ENCODE data around the gene AMPD1. TPM values are rescaled to one million over a fixed set of nuclear protein-coding genes. Genes with fewer than 3 reads are reported as not detected.

Gene AMPD1
- total RNA-seq, 1 experiment from 2014 or later, result not detected

- no peak overlapping the region for H2BK120ac ChIP-seq (ENCODE audit: low read depth, low read length, poor library complexity, severe bottlenecking)
Observed at GRCh38 chr1:114737314-114737849, 42.0 kb upstream of the AMPD1 start.

More at GRCh38 chr1:114737314-114737849, 42.0 kb upstream of the AMPD1 start:
- H3K56ac ChIP-seq (ENCODE audit: insufficient read length, low read depth, low read length), result no peak overlapping the region
- H3K23ac ChIP-seq (ENCODE audit: insufficient read length, low read depth, low read length), result no peak overlapping the region
- no peak overlapping the region for H2BK12ac ChIP-seq (ENCODE audit: insufficient read length, low read depth, low read length)
- H2AK5ac ChIP-seq (ENCODE audit: insufficient read length, low read length), result no peak overlapping the region
- H4K8ac ChIP-seq (replicated peaks; ENCODE audit: insufficient read length, low read depth, low read length), result no peak overlapping the region
- no peaks in the 10 kb centered on the region for H3K4me1 ChIP-seq (ENCODE audit: insufficient read depth, low read length)
- H3K79me2 ChIP-seq (ENCODE audit: insufficient read depth, low read length), result peaks cover 10% of the 10 kb centered on the region; the same call in 1 of the 2 replicates
- no CpG with 5 or more reads among the region's 6 CpGs for WGBS (ENCODE audit: extremely low coverage, insufficient read length, low lambda C conversion rate)
- no peak for DNase-seq
- no peaks in the 10 kb centered on the region for H3K4me1 Mint-ChIP-seq
- H3K9me3 Mint-ChIP-seq, result no peaks in the 10 kb centered on the region
- H4K20me1 ChIP-seq (ENCODE audit: control insufficient read depth, insufficient read depth, insufficient read length), result no peaks in the 10 kb centered on the region
- no peak overlapping the region for H3K14ac ChIP-seq (ENCODE audit: insufficient read depth, low read length)
- H3T11ph ChIP-seq (ENCODE audit: low read length), result no peak overlapping the region
- H3K27me3 ChIP-seq (ENCODE audit: insufficient read depth, low read length), result no peaks in the 10 kb centered on the region
- H2BK20ac ChIP-seq (ENCODE audit: low read depth, low read length, poor library complexity, severe bottlenecking), result no peak overlapping the region
- H3K4me3 Mint-ChIP-seq, result no peak overlapping the region
- no peak overlapping the region for H3K4ac ChIP-seq (ENCODE audit: low read depth, low read length)
- H4K91ac ChIP-seq (ENCODE audit: insufficient read length, low read depth, low read length), result no peak overlapping the region
- no peak overlapping the region for H2AFZ ChIP-seq (ENCODE audit: low read length)
- no peak overlapping the region for H3K4me2 ChIP-seq (ENCODE audit: insufficient read depth, insufficient read length, low read length)
- peaks cover 4% of the 10 kb centered on the region for H3K79me1 ChIP-seq (ENCODE audit: insufficient read depth, low read depth, low read length, poor library complexity, severe bottlenecking)
- H3K9ac ChIP-seq (ENCODE audit: extremely low read depth, insufficient read length, low read length), result no peak overlapping the region
- H3K27me3 Mint-ChIP-seq (ENCODE audit: low read depth), result no peaks in the 10 kb centered on the region
- TF ChIP-seq CTCF (conservative IDR thresholded peaks at IDR 0.05), result no peak
- H3K23me2 ChIP-seq (ENCODE audit: insufficient read length, low read depth, low read length, poor library complexity, severe bottlenecking), result no peaks in the 10 kb centered on the region
- H3K36me3 Mint-ChIP-seq (ENCODE audit: insufficient read depth in 1 of 3, low read depth in 3 of 3), result peaks cover 56 to 78% (median 76%) of the 10 kb centered on the region in 3 experiments
- no peak overlapping the region for H2BK5ac ChIP-seq (ENCODE audit: insufficient read length, low read length)
- no peak overlapping the region for H2BK15ac ChIP-seq (ENCODE audit: low read depth, low read length)
- no peak overlapping the region for H3K27ac Mint-ChIP-seq
- H3K9me3 ChIP-seq (ENCODE audit: control insufficient read depth, low read depth, low read length), result no peaks in the 10 kb centered on the region
- H3K18ac ChIP-seq (ENCODE audit: insufficient read length, low read depth, low read length), result no peak overlapping the region
- no peak overlapping the region for H4K5ac ChIP-seq (ENCODE audit: insufficient read length, low read depth, low read length)
- H3K27ac ChIP-seq (ENCODE audit: insufficient read length, low read depth, low read length), result no peak overlapping the region
